Heart left ventricle (tissue), 13 donors: Measurements from ENCODE around the gene NABP1.

Experiments used
- POLR2A ChIP-seq, 2 donors: fragments of 450-650 bp; IDR thresholded peaks; one replicate each; pipeline ENCODE4 v1.6.1; 2017; ENCODE audit warnings: antibody characterized with exemption in 2 of 2, mild to moderate bottlenecking in 2 of 2, moderate library complexity in 2 of 2
- TF ChIP-seq, protein P1 (sequence below), 12 donors: fragments of 200-600 bp; sonication (generic) in 4 of 12; IDR thresholded peaks; one replicate each; pipeline versions ENCODE4 v1.5.0 to v1.8.0; 2018 to 2022; ENCODE audit warnings: antibody characterized with exemption in 12 of 12, mild to moderate bottlenecking in 5 of 12
- donor health status: ischemic (EF 13 %, LVEDD 7.1; RV severe dilation, severe dysfunction).
- donor health status: DM: no; HTN: yes; CAD: no.
- donor health status: DM: no; HTN: no; CAD: no.
- donor health status: ischemic (EF 25% LVEDD 6.9; RV normal size, moderate dysfunction).
- donor health status: ischemic (EF 25% LVEDD 5.7; RV mildly dilated, moderate dysfunction).
- donor health status: ischemic (EF 35%, LVEDD 5.7; RV mildly dilated, moderate dysfunction).
- donor health status: nonischemic (EF 11% LVEDD 7.7; RV severe dilation, severe dysfunction).
- donor health status: DM: yes; HTN: yes; CAD: no.
- donor health status: PGD.
- donor health status: ischemic (EF 29% LVEDD 5.4; RV normal size, mild dysfunction).
- donor health status: nonischemic (EF 23%, LVEDD 6.1; RV moderate dilation, normal function).

DNA sequence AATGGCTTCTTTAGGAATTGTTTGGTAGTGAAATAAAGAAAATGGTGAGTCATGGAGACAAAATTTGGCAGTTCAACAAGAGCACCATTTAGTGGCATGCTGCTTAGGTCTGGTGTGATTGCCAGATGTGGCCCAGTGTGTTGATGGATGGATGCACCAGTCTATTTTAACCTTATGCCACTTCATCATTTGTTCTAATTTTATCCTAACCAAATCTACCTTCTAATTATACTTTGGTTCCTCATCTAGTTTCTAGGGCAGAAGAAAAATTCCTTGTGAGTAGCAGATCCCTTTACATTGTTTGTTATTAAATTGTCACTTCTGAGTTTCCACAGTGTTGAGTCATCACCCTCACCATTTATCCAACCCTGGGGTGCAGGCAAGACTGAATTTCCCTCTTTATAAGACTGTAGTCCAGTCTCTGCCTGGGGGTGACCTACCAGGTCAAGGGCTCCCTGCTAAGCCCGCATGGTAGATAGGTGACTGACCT, 32.5 kb downstream of the NABP1 start:
- TF ChIP-seq, protein P1, sequence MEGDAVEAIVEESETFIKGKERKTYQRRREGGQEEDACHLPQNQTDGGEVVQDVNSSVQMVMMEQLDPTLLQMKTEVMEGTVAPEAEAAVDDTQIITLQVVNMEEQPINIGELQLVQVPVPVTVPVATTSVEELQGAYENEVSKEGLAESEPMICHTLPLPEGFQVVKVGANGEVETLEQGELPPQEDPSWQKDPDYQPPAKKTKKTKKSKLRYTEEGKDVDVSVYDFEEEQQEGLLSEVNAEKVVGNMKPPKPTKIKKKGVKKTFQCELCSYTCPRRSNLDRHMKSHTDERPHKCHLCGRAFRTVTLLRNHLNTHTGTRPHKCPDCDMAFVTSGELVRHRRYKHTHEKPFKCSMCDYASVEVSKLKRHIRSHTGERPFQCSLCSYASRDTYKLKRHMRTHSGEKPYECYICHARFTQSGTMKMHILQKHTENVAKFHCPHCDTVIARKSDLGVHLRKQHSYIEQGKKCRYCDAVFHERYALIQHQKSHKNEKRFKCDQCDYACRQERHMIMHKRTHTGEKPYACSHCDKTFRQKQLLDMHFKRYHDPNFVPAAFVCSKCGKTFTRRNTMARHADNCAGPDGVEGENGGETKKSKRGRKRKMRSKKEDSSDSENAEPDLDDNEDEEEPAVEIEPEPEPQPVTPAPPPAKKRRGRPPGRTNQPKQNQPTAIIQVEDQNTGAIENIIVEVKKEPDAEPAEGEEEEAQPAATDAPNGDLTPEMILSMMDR (IDR thresholded peaks at IDR 0.05) = no peak
- no peak for TF ChIP-seq POLR2A (IDR thresholded peaks at IDR 0.05)
